Transverse colon (tissue), 4 donors: ENCODE results near the gene C1orf198. TPM values are rescaled to one million over a fixed set of nuclear protein-coding genes. Genes with fewer than 3 reads are reported as not detected.

Experiments used
- DNase-seq: peaks from one replicate; pipeline ENCODE4 v3.0.0-alpha.2; 2019
- H3K27ac ChIP-seq, 4 donors: fragments of 200-600 bp; sonication (generic); 2 replicates each; pipeline ENCODE4 v1.5.1; 2016 to 2018; ENCODE audit warnings: inconsistent platforms in 4 of 4
- H3K27me3 ChIP-seq: fragments of 200-600 bp; sonication (generic); 2 replicates; pipeline ENCODE4 v1.5.1; 2017; ENCODE audit warnings: inconsistent platforms
- H3K36me3 ChIP-seq, 4 donors: fragments of 200-600 bp; sonication (generic); 2 replicates each; pipeline ENCODE4 v1.5.1; 2017 to 2019; ENCODE audit warnings: inconsistent platforms in 4 of 4
- H3K4me1 ChIP-seq, 4 donors: fragments of 200-600 bp; sonication (generic); 2 replicates each; pipeline ENCODE4 v1.5.1; 2017 to 2020; ENCODE audit warnings: inconsistent platforms in 4 of 4
- H3K4me3 ChIP-seq, 4 donors: fragments of 200-600 bp; sonication (generic); 1 replicate in 1 of 4; 2 replicates in 3 of 4; pipeline versions ENCODE4 v1.5.1 to v1.6.1; 2017 to 2019; ENCODE audit warnings: inconsistent platforms in 4 of 4
- H3K9me3 ChIP-seq, 2 donors: fragments of 200-600 bp; sonication (generic); 2 replicates each; pipeline ENCODE4 v1.5.1; 2017 to 2019; ENCODE audit warnings: inconsistent platforms in 2 of 2
- CTCF ChIP-seq, 5 experiments: fragments of 200-600 bp in 3 of 5; fragments of 450-650 bp in 2 of 5; sonication (generic) in 3 of 5; IDR thresholded peaks; 1 replicate in 2 of 5; 2 replicates in 3 of 5; pipeline ENCODE4 v1.5.1; 2016 to 2017; ENCODE audit warnings: antibody characterized with exemption in 5 of 5, inconsistent platforms in 3 of 5, mild to moderate bottlenecking in 2 of 5, moderate library complexity in 1 of 5
- EP300 ChIP-seq: sonication (generic); formaldehyde crosslinking; IDR thresholded peaks from one replicate; pipeline ENCODE4 v1.6.1; 2017; ENCODE audit warnings: antibody characterized with exemption, low read depth
- POLR2A ChIP-seq: fragments of 450-650 bp; IDR thresholded peaks from one replicate; pipeline ENCODE4 v1.6.1; 2016; ENCODE audit warnings: antibody characterized with exemption, mild to moderate bottlenecking, moderate library complexity
- POLR2AphosphoS5 ChIP-seq, 3 donors: sonication (generic); formaldehyde crosslinking; IDR thresholded peaks; one replicate each; pipeline ENCODE4 v1.6.1; 2016; ENCODE audit warnings: antibody characterized with exemption in 3 of 3
- WGBS, 2 donors: methylation state at CpG; one replicate each; pipeline ENCODE4 v1.1.5; 2018; ENCODE audit warnings: low coverage in 1 of 2; 5-methylcytosine and 5-hydroxymethylcytosine counted together
- in situ Hi-C, 4 donors: fragments of 200-750 bp; cut with MboI; loops; one replicate each; pipeline versions ENCODE4 v1.15.0 to v1.15.1; 2017; ENCODE audit warnings: low sequenced_read_pairs in 3 of 4, low pct_ligation_motif_present in 1 of 4, low pct_unique_long_range_greater_than_20kb in 1 of 4
- intact Hi-C: fragments of 100-400 bp; cut with DNase I; formaldehyde crosslinking; loops from one replicate; pipeline ENCODE4 v1.15.1; 2023; ENCODE audit warnings: low total_unique reads
- total RNA-seq, 4 donors: library from RNA; depleted of rRNA; stranded (reverse); fragments of >200 nt; gene quantifications; one replicate each; pipeline ENCODE4 v1.1.0, GENCODE V29; 2016

C1orf198 gene
- total RNA-seq, result 10 to 100 TPM; 10.8 to 26.7 (median 18.2) TPM

GRCh38 chr1:230867903-230868735 is at the start of gene C1orf198:
TSS of gene C1orf198 (minus strand) at chr1:230868521. CDS start at chr1:230868512, 9 bp downstream.
- H3K4me1 ChIP-seq, result peaks cover 5 to 43% (median 30%) of the 10 kb centered on the region in 4 donors
- H3K9me3 ChIP-seq, result no peaks in the 10 kb centered on the region
- peak within 1 kb of the TSS; percentile 68 to 89 (median 79) for H3K4me3 ChIP-seq
- intact Hi-C loops, result loop anchor here (5.0 kb wide), 1 partner anchor 39 kb away; no protein-coding TSS in a partner anchor
- DNase-seq, result peak; percentile 81
- H3K36me3 ChIP-seq, result no peaks in the 10 kb centered on the region
- 1% methylated on average over 14 of the region's 96 CpGs; no CpG with 5 or more reads in 1 of the 2 donors for WGBS, 2 donors
- in situ Hi-C loops, result no loop called here
- TF ChIP-seq CTCF (IDR thresholded peaks at IDR 0.05) (no peak), POLR2A (peak; percentile 34), POLR2AphosphoS5 (IDR thresholded peaks at IDR 0.05) (peak in 2 of 3 donors; percentile 69 to 70)
- no peaks in the 10 kb centered on the region for H3K27me3 ChIP-seq
- peak within 1 kb of the TSS; percentile 81 to 90 (median 86) for H3K27ac ChIP-seq

- intact Hi-C loops, result loop anchor here (2.0 kb wide), 1 partner anchor 117 kb away; no protein-coding TSS in a partner anchor
- peak; percentile 86 for DNase-seq
- TF ChIP-seq CTCF (IDR thresholded peaks at IDR 0.05), result peak; percentile 60 to 79 (median 75)
- no peak for TF ChIP-seq EP300
- H3K27me3 ChIP-seq, result no peaks in the 10 kb centered on the region
- WGBS, 2 donors, result 49 to 100% methylated on average over 1 to 15 of the region's 15 CpGs
- peaks cover 0 to 23% (median 3%) of the 10 kb centered on the region in 4 donors for H3K36me3 ChIP-seq
- in situ Hi-C loops, result loop anchor here (25.0 kb wide), 2 partner anchors 105 to 295 kb away; no protein-coding TSS in a partner anchor
- H3K4me1 ChIP-seq, result no peaks in the 10 kb centered on the region
- H3K27ac ChIP-seq, result no peak overlapping the region
- no peak overlapping the region for H3K4me3 ChIP-seq
- H3K9me3 ChIP-seq, result no peaks in the 10 kb centered on the region
Observed at GRCh38 chr1:230917284-230918135, 49.2 kb upstream of the C1orf198 start.

GRCh38 chr1:230916587-230917283 is 48.4 kb upstream of the C1orf198 start:
- H3K9me3 ChIP-seq, result no peaks in the 10 kb centered on the region
- DNase-seq, result no peak
- no peaks in the 10 kb centered on the region for H3K27me3 ChIP-seq
- H3K4me3 ChIP-seq, result no peak overlapping the region
- H3K4me1 ChIP-seq, result no peaks in the 10 kb centered on the region
- peaks cover 0 to 23% (median 3%) of the 10 kb centered on the region in 4 donors for H3K36me3 ChIP-seq
- in situ Hi-C loops, result loop anchor here (25.0 kb wide), 2 partner anchors 104 to 296 kb away; no protein-coding TSS in a partner anchor
- no peak overlapping the region for H3K27ac ChIP-seq
- 82 to 89% methylated on average over 6 to 8 of the region's 8 CpGs for WGBS, 2 donors
- intact Hi-C loops, result no loop called here
- no peak for TF ChIP-seq CTCF (IDR thresholded peaks at IDR 0.05)
- no peak for TF ChIP-seq POLR2AphosphoS5 (IDR thresholded peaks at IDR 0.05)
- no peak for TF ChIP-seq EP300
- TF ChIP-seq POLR2A, result no peak
